NCI-H2227 treated with DMSO at 0.1 percent for 48 hours (cell line): Measurements from ENCODE around the gene CHMP6.
A peak's percentile ranks its signal among the peaks of the same experiment; 100 is the strongest.

Experiments
- DNase-seq: peaks from one replicate; lab custom pipeline; 2025; lab: John Stamatoyannopoulos, UW

The CHMP6 gene

GRCh38 chr17:80991645-80992076, at the start of gene CHMP6:
Gene CHMP6, plus strand, starts transcription at chr17:80991841. Its CDS starts 78 bp downstream, at chr17:80991919.
- peak; percentile 74 for DNase-seq

DNA sequence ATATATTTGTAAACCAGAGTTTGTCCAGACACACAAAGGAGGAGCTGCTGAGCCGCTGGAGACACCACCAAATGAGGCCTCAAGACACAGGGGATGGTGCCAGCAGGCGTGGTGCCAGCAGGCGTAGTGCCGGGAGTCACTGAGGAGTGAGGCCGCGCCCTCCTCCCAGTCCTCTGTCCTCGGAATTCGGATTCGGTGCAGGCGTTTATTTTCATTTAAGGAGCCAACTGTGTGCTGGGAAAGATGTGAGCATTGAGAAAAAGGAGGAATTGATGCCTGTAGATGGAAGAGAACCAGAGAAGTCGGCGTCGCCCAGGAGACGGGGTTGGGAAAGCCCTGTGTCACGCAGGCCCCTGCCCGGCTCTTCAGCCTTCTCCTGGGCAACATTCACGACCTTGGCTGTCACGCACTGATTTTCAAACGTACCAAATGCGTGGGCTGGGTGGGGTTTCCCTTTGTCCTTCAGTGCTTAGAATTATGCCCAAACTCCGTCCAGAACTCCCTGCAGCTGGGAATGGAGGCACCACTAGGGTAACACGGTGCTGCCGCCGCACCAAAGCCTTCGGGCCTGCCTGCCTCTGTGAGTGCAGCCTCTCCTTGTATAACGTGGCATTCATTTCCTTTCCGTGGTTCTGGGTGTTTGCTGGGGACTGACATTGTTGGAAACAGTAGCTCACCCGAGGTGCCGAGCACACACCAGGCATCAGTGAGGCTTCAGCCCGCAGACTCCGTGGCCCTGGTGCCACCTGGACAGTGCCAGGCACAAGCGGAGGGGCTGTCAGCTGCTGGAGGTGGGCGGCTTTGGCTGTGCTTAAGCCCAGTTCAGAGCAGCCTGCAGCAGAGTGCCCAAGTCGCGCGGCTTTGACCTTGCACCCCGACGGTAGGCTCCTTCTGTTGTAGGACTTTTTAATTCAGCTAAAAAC, 49.0 kb upstream of the CHMP6 start:
- no peak for DNase-seq

GRCh38 chr17:80943346-80944145, 48.1 kb upstream of the CHMP6 start:
- DNase-seq, result no peak

GRCh38 chr17:80944326-80944725, 47.3 kb upstream of the CHMP6 start:
- DNase-seq, result no peak

DNA sequence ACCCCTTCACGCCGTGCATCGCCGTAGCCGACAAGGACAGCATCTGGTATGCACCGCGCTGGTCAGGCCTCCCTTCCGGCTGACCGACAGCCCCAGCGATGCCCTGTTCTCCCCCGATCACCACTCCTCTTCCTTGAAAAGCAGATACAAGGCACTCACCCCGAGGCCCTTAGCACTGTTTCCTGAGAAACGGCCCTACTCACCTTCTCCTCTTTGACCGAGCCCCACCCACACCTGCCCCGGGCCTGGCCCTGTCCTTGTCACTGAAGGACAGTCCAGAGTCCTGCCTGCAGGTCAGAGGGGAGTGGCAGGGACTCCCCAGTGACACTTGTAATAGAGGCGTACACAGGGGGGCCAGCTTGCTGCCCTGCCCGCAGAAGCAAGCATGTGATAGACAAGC, 45.9 kb upstream of the CHMP6 start:
- no peak for DNase-seq

GRCh38 chr17:80946449-80946848, 45.2 kb upstream of the CHMP6 start:
- no peak for DNase-seq

- no peak for DNase-seq
Observed at GRCh38 chr17:80947200-80947940, 44.3 kb upstream of the CHMP6 start.

DNA sequence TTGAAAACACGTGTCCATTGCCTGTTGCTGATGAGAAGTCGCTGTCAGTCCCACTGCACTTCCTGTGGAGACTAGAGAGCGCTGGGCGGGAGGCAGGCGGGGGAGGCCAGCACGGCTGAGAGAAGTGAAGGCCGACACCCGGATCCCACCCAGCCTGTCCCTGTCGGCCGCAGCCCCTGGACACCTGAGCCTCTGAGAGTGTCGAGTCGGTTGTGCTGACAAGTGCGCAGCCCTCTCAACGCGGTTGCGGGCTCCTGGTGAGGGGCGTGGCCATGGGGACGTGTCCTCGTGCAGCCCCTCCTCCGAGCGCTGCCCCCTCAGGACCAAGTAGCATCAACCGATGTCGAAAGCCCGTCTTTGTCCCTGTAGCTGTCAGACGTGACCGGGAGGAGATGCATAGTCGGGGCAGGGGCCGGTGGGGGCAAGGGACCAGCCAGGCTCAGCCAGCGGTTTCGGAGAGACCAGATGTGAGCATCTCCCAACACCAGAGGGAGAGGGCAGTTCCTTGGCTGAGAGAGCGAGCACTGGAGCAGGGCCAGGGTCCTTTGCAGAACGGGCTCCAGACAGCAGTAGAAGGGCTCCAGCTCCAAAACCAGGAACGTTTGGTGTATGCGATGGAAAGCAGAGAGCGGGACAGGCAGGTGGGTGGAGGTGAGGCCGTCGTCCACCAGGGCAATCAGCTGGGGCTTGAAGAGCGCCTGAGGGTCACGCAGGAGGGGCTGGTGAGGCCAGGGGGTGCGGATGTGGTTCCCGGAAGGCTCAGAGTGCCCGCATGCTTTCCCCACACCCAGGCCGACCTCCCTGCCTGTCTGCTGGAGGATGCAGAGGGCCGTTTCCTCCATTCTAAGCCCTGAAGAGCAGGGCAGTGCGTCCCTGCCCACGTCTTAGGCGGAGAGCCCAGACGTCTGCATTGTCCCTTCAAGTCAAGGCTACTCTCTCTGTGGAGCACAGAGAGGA, 43.3 kb upstream of the CHMP6 start:
- DNase-seq, result no peak

DNA sequence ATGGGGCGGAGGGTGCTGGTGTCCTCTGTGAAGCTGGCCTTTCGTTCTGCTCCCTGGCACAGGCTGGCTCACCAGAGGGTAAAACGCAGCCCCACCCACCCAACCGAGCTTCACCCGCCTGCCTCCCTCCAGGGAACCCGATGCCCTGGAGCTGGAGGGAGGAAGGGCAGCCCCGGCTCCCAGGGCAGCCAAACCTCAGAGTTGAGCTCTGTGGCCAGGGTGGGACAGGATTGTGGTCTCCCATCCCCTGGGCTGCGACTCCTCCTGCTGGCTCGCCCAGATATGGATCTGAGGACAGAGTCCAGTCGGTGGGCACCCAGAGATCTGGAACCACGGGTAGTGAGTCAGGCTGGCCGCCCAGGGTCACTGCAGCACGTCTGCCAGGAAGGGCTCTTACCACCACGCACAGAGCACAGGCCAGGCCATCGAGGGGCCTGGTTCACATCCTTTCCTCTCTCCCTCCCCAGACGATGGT, 42.6 kb upstream of the CHMP6 start:
- no peak for DNase-seq

- no peak for DNase-seq
Observed at GRCh38 chr17:80949451-80950421, 41.9 kb upstream of the CHMP6 start.

DNA sequence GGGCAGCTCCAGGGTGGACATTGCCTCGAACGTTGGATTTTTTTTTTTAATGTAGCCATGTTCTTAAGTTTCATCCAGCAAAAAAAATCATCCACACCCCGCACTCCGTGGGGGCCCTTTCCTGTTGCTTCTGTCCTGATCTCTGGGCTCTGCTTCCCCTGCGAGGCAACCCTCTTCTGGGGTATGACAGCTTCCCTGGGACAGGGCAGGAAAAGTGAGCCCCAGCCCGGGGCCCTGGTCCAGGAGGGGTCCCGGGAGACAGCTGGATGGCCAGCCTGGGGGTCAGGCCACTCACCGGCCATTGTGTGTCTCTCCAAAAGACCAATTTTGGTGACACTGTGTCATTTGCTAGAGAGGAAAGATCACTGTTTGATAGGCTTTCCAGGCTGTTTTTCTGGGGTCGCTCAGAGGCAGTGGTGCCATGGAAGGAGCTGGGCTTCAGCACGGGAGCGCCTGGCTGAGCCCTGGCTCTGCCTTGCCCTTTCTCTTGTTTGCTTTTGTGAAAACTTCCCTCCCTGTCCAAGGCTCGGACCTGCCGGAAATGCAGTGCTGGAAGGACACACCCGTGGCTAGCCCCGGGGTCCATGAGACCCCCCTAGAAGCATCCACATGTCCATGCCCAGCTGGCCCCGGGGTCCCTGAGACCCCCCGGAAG, 41.0 kb upstream of the CHMP6 start:
- DNase-seq, result no peak

GRCh38 chr17:80951121-80952090, 40.2 kb upstream of the CHMP6 start:
- no peak for DNase-seq

- no peak for DNase-seq
Observed at GRCh38 chr17:80952291-80952690, 39.4 kb upstream of the CHMP6 start.

DNA sequence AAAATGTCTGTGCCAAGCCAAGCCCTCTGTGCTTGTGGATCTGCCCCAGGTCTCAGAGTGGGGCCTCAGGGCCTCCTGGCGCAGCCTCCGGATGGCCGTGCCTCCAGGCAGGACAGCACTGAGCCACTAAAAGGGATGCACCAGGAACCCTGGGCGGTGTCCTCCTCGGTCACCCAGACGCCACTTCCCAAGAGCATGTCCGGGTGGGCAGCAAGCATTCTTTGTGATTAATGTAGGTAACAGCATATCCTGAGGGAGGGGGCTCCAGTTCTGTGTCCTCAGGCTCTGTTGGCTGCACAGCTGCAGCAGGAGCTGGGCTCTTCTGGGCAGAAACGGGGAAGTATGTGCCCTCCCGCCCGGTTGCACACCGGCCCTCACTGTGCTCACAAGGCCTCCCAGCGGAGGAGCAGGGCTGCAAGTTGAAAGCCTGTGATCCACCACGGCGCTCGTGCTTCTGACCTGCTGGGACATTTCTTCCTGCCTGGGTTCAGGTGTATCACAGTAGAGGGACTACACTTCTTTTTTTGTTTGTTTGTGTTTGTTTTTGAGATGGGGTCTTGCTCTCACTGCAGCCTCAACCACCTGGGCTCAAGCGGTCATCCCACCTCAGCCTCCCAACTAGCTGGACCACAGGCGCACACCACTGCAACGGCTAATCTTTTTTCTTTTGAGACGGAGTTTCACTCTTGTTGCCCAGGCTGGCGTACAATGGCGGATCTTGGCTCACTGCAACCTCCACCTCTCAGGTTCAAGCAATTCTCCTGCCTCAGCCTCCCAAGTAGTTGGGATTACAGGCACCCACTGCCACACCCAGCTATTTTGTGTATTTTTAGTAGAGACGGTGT, 37.9 kb upstream of the CHMP6 start:
- no peak for DNase-seq

DNA sequence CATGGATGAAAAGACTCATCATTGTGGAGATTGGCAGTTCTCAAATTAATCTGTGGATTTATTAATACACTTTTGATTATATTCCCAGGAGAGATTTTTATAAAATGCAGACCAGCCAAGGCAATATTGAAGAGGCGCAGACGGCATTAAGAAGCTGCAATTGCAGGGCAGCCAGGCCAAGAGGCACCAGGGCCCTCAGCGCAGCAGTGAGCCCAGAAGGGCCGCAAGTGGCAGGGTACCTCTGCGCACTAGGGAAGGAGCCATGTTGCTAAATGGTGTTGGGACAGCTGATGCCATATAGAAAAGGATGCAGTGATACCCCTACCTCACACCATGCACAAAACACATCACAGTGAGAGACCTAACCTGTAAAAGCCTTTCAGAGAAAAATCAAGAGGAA, 36.6 kb upstream of the CHMP6 start:
- DNase-seq, result no peak

- DNase-seq, result no peak
Observed at GRCh38 chr17:80955671-80956280, 35.9 kb upstream of the CHMP6 start.
